Stimulated activated CD8-positive, alpha-beta memory T cell treated with anti-CD3 and anti-CD28 coated beads, Interleukin-4, amount 100 ng/mL, for 1 hour (primary cell): ENCODE results near the gene IRF9.
A peak's percentile ranks its signal among the peaks of the same experiment; 100 is the strongest.

Experiments
- DNase-seq, 2 donors: peaks; one replicate each; pipeline ENCODE4 v3.0.0-alpha.2; 2020; ENCODE audit warnings: low read depth in 2 of 2, low spot score in 1 of 2

Gene IRF9

DNA sequence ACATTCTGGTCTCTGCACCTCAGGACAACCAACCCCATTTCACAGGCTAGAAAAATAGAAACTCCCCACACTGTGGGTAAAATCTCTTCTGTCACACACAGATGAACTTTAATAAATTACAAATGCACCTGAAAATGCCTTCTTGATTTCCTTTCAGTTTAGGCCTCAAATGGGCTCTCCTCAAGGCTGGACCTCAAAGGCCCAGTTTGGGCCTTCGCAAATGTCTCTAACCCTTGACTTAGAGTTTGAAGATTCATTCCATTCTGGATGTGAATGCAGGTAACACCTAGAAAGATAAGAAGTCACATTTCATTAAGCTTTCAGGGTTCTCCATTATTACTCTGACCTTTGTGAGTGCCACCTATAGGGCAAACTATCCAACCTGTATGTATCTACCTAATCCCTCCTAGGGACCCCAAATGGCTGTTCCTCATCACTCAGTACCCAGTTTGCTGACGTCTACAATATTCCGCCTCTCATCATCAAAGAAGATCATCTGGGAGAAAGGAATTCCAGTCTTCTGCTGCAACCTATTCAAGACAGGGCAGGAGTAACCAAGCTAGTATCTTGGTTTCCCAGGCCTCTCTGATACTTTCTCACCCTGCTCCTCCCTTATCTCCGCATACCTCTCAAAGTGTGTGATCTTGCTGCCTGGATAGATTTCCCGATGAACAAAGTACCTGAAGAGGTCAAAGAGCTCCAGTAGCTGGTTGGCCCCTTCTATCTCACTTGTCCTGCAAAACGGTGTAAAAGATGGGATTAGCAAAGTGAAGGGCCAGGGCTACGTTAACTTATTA is 53.0 kb downstream of the IRF9 start:
- no peak for DNase-seq

DNA sequence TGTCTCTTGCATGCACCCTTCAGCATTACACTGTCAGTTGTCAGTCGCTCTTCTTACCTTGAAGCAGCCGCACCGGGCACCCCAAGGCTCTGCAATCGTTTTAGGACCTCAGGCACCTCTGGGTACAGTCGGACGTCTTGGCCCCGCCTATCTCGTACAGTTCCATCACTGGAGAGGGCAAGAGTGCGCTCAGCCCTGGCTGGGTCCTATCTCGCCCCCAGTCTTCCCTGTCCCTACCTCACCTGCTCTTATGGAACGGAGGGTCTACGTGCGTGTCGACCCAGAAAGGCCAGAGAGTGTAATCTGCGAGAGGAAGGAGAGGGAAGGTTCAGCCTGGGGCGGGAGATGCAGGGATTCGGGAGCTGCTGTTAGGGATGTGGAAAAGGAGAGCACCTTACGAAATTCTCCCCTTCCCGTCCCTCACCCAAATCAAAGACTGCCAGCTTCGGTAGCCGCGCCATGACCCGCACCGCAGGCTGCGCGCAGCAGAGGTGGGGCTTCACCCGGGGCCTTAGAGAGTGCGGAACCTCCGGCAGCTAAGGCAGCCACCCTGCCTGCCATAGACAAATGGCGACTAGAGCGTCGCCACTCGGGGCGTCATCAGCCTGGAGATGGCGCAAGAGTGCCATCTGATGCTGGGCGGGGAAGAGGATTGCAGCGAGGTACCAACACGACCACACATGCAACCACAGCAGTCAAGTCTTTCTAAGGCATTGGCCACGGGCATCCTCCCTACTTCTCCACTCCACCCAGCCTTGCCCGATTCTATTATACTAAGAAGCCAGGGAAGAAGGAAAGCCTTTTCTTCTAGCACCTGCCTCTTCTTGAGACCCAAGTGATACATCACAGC is 54.7 kb downstream of the IRF9 start, which contains the start of gene MDP1:
TSS of gene MDP1 (minus strand) at position 572 of the 850 bp plus-strand sequence. CDS start at position 461, 111 bp downstream.
- DNase-seq: peak; percentile 52 to 72
